BJ (cell line): ENCODE results near the gene GLTPD2. TPM values are rescaled to one million over a fixed set of nuclear protein-coding genes. Genes with fewer than 3 reads are reported as not detected.
A peak's percentile ranks its signal among the peaks of the same experiment; 100 is the strongest.

Source experiments
- CTCF ChIA-PET: fragments of 350-600 bp; formaldehyde crosslinking; extraction: SDS; loops from one replicate; lab custom pipeline; 2021; ENCODE audit warnings: antibody characterized with exemption, inconsistent platforms; lab: Yijun Ruan, JAX
- POLR2A ChIA-PET: fragments of 300-600 bp; sonication (Branson Sonifier 250); formaldehyde crosslinking; extraction: SDS; loops from one replicate; lab custom pipeline; 2021; ENCODE audit warnings: antibody characterized with exemption; lab: Charles Lee
- DNase-seq: peaks from one replicate; pipeline ENCODE4 v3.0.0-alpha.2; 2011; ENCODE audit warnings: low read depth
- H3K27me3 ChIP-seq: 2 replicates; pipeline ENCODE4 v1.6.0; 2011; ENCODE audit warnings: low read length; ENCODE audit not compliant: control insufficient read depth, insufficient read depth
- H3K36me3 ChIP-seq: 2 replicates; pipeline ENCODE4 v1.5.1; 2011; ENCODE audit warnings: low read length; ENCODE audit not compliant: control insufficient read depth, insufficient read depth
- H3K4me3 ChIP-seq: 2 replicates; pipeline ENCODE4 v1.5.1; 2011; ENCODE audit warnings: low read depth, mild to moderate bottlenecking, control low read depth, low read length
- polyA plus RNA-seq: library from polyadenylated mRNA; depleted of rRNA; stranded (reverse); fragments of >200 nt; gene quantifications from 2 replicates; pipeline ENCODE4 v1.2.3, GENCODE V29; 2011
- TF ChIP-seq, protein P1 (sequence below): IDR thresholded peaks from 2 replicates; pipeline ENCODE4 v1.5.1; 2011; ENCODE audit warnings: low read depth, mild to moderate bottlenecking, control low read depth, inconsistent platforms, low read length, moderate library complexity; ENCODE audit not compliant: insufficient read depth

The GLTPD2 gene
- polyA plus RNA-seq, 1 experiment = not detected

DNA sequence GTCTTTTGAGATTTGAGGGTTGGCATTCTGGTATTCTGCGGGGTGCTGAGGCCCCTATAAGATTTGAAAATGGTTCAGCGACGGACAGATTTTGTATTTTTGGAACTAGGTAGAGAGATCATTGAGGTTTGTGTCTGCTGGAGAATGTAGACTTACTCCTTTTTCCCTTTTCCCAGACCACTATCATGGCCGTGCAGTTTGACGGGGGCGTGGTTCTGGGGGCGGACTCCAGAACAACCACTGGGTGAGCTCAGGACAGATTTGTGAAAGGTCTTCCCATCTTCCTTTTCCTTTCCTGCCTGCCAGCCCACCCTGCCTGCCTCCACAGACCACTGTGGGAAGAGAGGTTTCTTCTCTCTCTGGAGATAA lies 7.8 kb downstream of the GLTPD2 start:
- no peak for DNase-seq
- TF ChIP-seq, protein P1, sequence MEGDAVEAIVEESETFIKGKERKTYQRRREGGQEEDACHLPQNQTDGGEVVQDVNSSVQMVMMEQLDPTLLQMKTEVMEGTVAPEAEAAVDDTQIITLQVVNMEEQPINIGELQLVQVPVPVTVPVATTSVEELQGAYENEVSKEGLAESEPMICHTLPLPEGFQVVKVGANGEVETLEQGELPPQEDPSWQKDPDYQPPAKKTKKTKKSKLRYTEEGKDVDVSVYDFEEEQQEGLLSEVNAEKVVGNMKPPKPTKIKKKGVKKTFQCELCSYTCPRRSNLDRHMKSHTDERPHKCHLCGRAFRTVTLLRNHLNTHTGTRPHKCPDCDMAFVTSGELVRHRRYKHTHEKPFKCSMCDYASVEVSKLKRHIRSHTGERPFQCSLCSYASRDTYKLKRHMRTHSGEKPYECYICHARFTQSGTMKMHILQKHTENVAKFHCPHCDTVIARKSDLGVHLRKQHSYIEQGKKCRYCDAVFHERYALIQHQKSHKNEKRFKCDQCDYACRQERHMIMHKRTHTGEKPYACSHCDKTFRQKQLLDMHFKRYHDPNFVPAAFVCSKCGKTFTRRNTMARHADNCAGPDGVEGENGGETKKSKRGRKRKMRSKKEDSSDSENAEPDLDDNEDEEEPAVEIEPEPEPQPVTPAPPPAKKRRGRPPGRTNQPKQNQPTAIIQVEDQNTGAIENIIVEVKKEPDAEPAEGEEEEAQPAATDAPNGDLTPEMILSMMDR = no peak
- Histone ChIP-seq H3K27me3 (no peaks in the 10 kb centered on the region), H3K36me3 (peaks cover 11% of the 10 kb centered on the region), H3K4me3 (peak overlapping the region; percentile 95)
- CTCF ChIA-PET = interaction anchor here (0.6 to 1.4 kb wide), 4 partner anchors 27 to 113 kb away, joined by 3 read pairs; no protein-coding TSS in a partner anchor
- POLR2A ChIA-PET = interaction anchor here (0.7 kb wide), 1 partner anchor 61 kb away, joined by 5 read pairs; no protein-coding TSS in a partner anchor

- Histone ChIP-seq H3K27me3 (no peaks in the 10 kb centered on the region), H3K36me3 (peaks cover 11% of the 10 kb centered on the region), H3K4me3 (no peak overlapping the region)
- ChIA-PET POLR2A (no interaction called here), CTCF (interaction anchor here (2.1 kb wide), 1 partner anchor 11 kb away, joined by 9 read pairs; the partner anchor contains the start of gene GLTPD2)
- DNase-seq = no peak
- TF ChIP-seq, protein P1 = no peak
Measured at GRCh38 chr17:4800462-4801196, 11.9 kb downstream of the GLTPD2 start.

GRCh38 chr17:4802228-4802627 lies 13.5 kb downstream of the GLTPD2 start, which contains the start of gene C17orf114:
Gene C17orf114, minus strand, starts transcription at chr17:4802328.
- TF ChIP-seq, protein P1 = no peak
- no peak for DNase-seq
- Histone ChIP-seq H3K36me3 (peaks cover 11% of the 10 kb centered on the region), H3K27me3 (no peaks in the 10 kb centered on the region), H3K4me3 (no peak within 1 kb of the TSS)
- POLR2A ChIA-PET = no interaction called here
- CTCF ChIA-PET = no interaction called here

DNA sequence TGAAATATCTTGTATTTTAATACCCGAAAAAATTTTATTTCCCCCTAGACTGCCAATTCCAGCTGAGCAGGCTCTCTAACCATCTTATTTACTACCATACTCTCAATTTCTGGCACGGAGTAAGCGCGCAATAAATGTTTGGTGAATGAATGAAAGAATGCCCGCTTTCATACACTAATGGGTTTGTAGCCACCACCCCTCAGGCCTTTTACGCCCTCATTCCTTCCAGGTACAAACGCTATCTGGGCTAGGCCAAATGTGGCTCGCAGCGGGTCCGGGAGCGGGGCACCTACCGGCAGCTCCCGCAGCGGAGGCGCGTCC lies 17.7 kb downstream of the GLTPD2 start:
- Histone ChIP-seq H3K4me3 (peak overlapping the region; percentile 58), H3K27me3 (no peaks in the 10 kb centered on the region), H3K36me3 (peaks cover 8% of the 10 kb centered on the region)
- no peak for DNase-seq
- TF ChIP-seq, protein P1 = no peak
- ChIA-PET CTCF (interaction anchor here (1.0 kb wide), 1 partner anchor 16 kb away, joined by 7 read pairs; no protein-coding TSS in a partner anchor), POLR2A (interaction anchor here (0.7 to 1.1 kb wide), 2 partner anchors 17 to 70 kb away, joined by 4 to 5 read pairs; no protein-coding TSS in a partner anchor)
